H1 (cell line): ENCODE data around the gene MTPN. TPM values are rescaled to one million over a fixed set of nuclear protein-coding genes. Genes with fewer than 3 reads are reported as not detected.

Experiments
- JUN ChIP-seq: IDR thresholded peaks from 2 replicates; pipeline ENCODE4 v1.6.1; 2011; ENCODE audit warnings: low read depth, mild to moderate bottlenecking, improper control_type of control experiment, low read length
- SP1 ChIP-seq: IDR thresholded peaks from 2 replicates; pipeline ENCODE4 v1.6.1; 2011; ENCODE audit warnings: low read depth, low read length
- polyA plus RNA-seq, 7 experiments: library from polyadenylated mRNA; depleted of rRNA in 3 of 7; stranded (reverse) in 5 of 7; unstranded in 2 of 7; fragments of >200 nt in 5 of 7; fragments of 200-250 nt in 2 of 7; gene quantifications; 1 replicate in 5 of 7; 2 replicates in 1 of 7; 4 replicates in 1 of 7; pipeline versions ENCODE4 v1.2.1 to v1.2.3, GENCODE V29; 2011 to 2013; ENCODE audit warnings: missing spikeins in 2 of 7, mixed read lengths in 2 of 7
- total RNA-seq: library from RNA; stranded (reverse); fragmentation: NEBNext Ultra II Directional; extraction: Animal tissue kit (Norgen Biotek cat#: 25700); gene quantifications from 2 replicates; pipeline ENCODE4 v1.2.1, GENCODE V29; 2021

The MTPN gene
- total and polyA plus RNA-seq, 2 of the 8 experiments (the other 6 are each of a cell fraction or from before 2014, with no cell fraction given), result 33.0 to 101 TPM

- TF ChIP-seq JUN (no peak), SP1 (no peak)
- TF ChIP-seq, all 59 proteins: peak for 0
Measured at GRCh38 chr7:136020556-136020955, 43.4 kb upstream of the MTPN start (continued).
